Neural cell (in vitro differentiated cells): ENCODE data around the gene RMP24.
"Not testable (repeated sequence)": the region's sequence is repeated elsewhere in the genome, so short reads cannot be mapped to it uniquely, and the experiment has no call there.

ENCODE experiments used
- H2AFZ ChIP-seq: fragments of 200-600, 300-800 bp; sonication (generic), shearing (Covaris generic); 2 replicates; pipeline ENCODE4 v1.6.0; 2014; ENCODE audit warnings: low read depth, mild to moderate bottlenecking, antibody characterized with exemption, low read length, moderate library complexity
- H3F3A ChIP-seq: fragments of 200-600 bp; shearing (Covaris generic); 2 replicates; pipeline ENCODE4 v1.6.1; 2016; ENCODE audit warnings: mild to moderate bottlenecking, moderate library complexity, mixed read lengths, antibody characterized with exemption, low read length; ENCODE audit not compliant: insufficient read depth, poor library complexity, severe bottlenecking
- H3K27ac ChIP-seq: fragments of 200-600, 300-800 bp; sonication (generic), shearing (Covaris generic); 2 replicates; pipeline ENCODE4 v1.5.1; 2014; ENCODE audit warnings: mild to moderate bottlenecking, low read length, moderate library complexity
- H3K27me3 ChIP-seq: fragments of 300-800, 200-600 bp; sonication (generic), shearing (Covaris generic); 2 replicates; pipeline ENCODE4 v1.6.0; 2014; ENCODE audit warnings: mild to moderate bottlenecking, low read depth, low read length, moderate library complexity; ENCODE audit not compliant: insufficient read depth
- H3K36me3 ChIP-seq: fragments of 300-800, 200-600 bp; sonication (generic), shearing (Covaris generic); 2 replicates; pipeline ENCODE4 v1.5.1; 2014; ENCODE audit warnings: mild to moderate bottlenecking, antibody characterized with exemption, low read length, moderate library complexity; ENCODE audit not compliant: insufficient read depth
- H3K4me2 ChIP-seq: fragments of 300-800, 200-600 bp; sonication (generic), shearing (Covaris generic); 2 replicates; pipeline ENCODE4 v1.6.0; 2014; ENCODE audit warnings: mild to moderate bottlenecking, low read length
- H3K4me3 ChIP-seq: fragments of 300-800, 200-600 bp; sonication (generic), shearing (Covaris generic); 2 replicates; pipeline ENCODE4 v1.5.1; 2014; ENCODE audit warnings: mild to moderate bottlenecking, low read length, moderate library complexity
- H3K79me2 ChIP-seq: fragments of 200-600 bp; shearing (Covaris generic); replicated peaks from 2 replicates; pipeline ENCODE4 v1.6.0; 2014; ENCODE audit warnings: mild to moderate bottlenecking, low read length, moderate library complexity; ENCODE audit not compliant: insufficient read depth
- H3K9ac ChIP-seq: fragments of 300-800, 200-600 bp; sonication (generic), shearing (Covaris generic); 2 replicates; pipeline ENCODE4 v1.6.1; 2016; ENCODE audit warnings: mild to moderate bottlenecking, low read length, mixed read lengths
- H3K9me2 ChIP-seq: fragments of 200-600 bp; shearing (Covaris generic); 2 replicates; pipeline ENCODE4 v1.6.1; 2016; ENCODE audit warnings: mild to moderate bottlenecking, low read length, mixed read lengths; ENCODE audit not compliant: insufficient read depth
- H3K9me3 ChIP-seq: fragments of 200-600, 300-800 bp; sonication (generic), shearing (Covaris generic); 2 replicates; pipeline ENCODE4 v1.6.1; 2016; ENCODE audit warnings: mild to moderate bottlenecking, mixed run types, low read length, moderate library complexity, mixed read lengths
- H4K20me1 ChIP-seq: fragments of 200-600 bp; shearing (Covaris generic); 2 replicates; pipeline ENCODE4 v1.6.1; 2016; ENCODE audit warnings: mild to moderate bottlenecking, mixed run types; ENCODE audit not compliant: insufficient read depth
- CTCF ChIP-seq: fragments of 450-650 bp; IDR thresholded peaks from 2 replicates; pipeline ENCODE4 v1.5.1; 2014; ENCODE audit warnings: antibody characterized with exemption, mild to moderate bottlenecking, moderate library complexity; ENCODE audit not compliant: poor library complexity, severe bottlenecking
- EP300 ChIP-seq: fragments of 450-650 bp; conservative IDR thresholded peaks from 2 replicates; pipeline ENCODE4 v1.6.1; 2014; ENCODE audit warnings: antibody characterized with exemption, mild to moderate bottlenecking, moderate library complexity; ENCODE audit not compliant: poor library complexity, severe bottlenecking
- EZH2 ChIP-seq: fragments of 200-600, 300-800 bp; shearing (Covaris generic), sonication (generic); IDR thresholded peaks from 2 replicates; pipeline ENCODE4 v1.6.1; 2014; ENCODE audit warnings: antibody characterized with exemption, low read length, borderline replicate concordance, mild to moderate bottlenecking; ENCODE audit not compliant: insufficient read depth, poor library complexity, severe bottlenecking
- MXI1 ChIP-seq: fragments of 450-650 bp; conservative IDR thresholded peaks from 2 replicates; pipeline ENCODE4 v1.6.1; 2014; ENCODE audit warnings: antibody characterized with exemption, mild to moderate bottlenecking; ENCODE audit not compliant: poor library complexity, severe bottlenecking
- POLR2AphosphoS5 ChIP-seq: IDR thresholded peaks from 2 replicates; pipeline ENCODE4 v1.6.1; 2012
- RAD21 ChIP-seq: fragments of 450-650 bp; conservative IDR thresholded peaks from 2 replicates; pipeline ENCODE4 v1.6.1; 2014; ENCODE audit warnings: antibody characterized with exemption, mild to moderate bottlenecking, moderate library complexity
- REST ChIP-seq: IDR thresholded peaks from 2 replicates; pipeline ENCODE4 v1.6.1; 2012; ENCODE audit warnings: borderline replicate concordance
- SMC3 ChIP-seq: fragments of 450-650 bp; conservative IDR thresholded peaks from 2 replicates; pipeline ENCODE4 v1.6.1; 2014; ENCODE audit warnings: antibody characterized with exemption, mild to moderate bottlenecking, moderate library complexity; ENCODE audit not compliant: poor library complexity
- TAF1 ChIP-seq: IDR thresholded peaks from 2 replicates; pipeline ENCODE4 v1.6.1; 2012; ENCODE audit warnings: low read depth

The RMP24 gene

GRCh38 chr18:36020174-36020711, 47.8 kb downstream of the RMP24 start:
- Histone ChIP-seq H2AFZ (no peak overlapping the region), H3K36me3 (no peaks in the 10 kb centered on the region), H3K9ac (no peak overlapping the region), H3K4me2 (no peak overlapping the region), H3K27me3 (no peaks in the 10 kb centered on the region), H3K4me3 (no peak overlapping the region), H4K20me1 (no peaks in the 10 kb centered on the region), H3K9me3 (no peaks in the 10 kb centered on the region), H3K79me2 (no peaks in the 10 kb centered on the region), H3K27ac (no peak overlapping the region), H3K9me2 (no peaks in the 10 kb centered on the region), H3F3A (no peaks in the 10 kb centered on the region)
- TF ChIP-seq REST, result no peak
- no peak for TF ChIP-seq SMC3
- no peak for TF ChIP-seq EZH2
- TF ChIP-seq MXI1, result no peak
- no peak for TF ChIP-seq RAD21
- no peak for TF ChIP-seq TAF1
- no peak for TF ChIP-seq EP300
- TF ChIP-seq POLR2AphosphoS5, result no peak
- no peak for TF ChIP-seq CTCF

- H3K4me2 ChIP-seq, result no peak overlapping the region
- H2AFZ ChIP-seq, result no peak overlapping the region
- no peaks in the 10 kb centered on the region for H3K9me3 ChIP-seq
- peaks cover 4% of the 10 kb centered on the region for H3K79me2 ChIP-seq
- TF ChIP-seq CTCF, result no peak
- H3K27me3 ChIP-seq, result no peaks in the 10 kb centered on the region
- no peak overlapping the region for H3K27ac ChIP-seq
- H3K36me3 ChIP-seq, result no peaks in the 10 kb centered on the region
- H3K4me3 ChIP-seq, result no peak overlapping the region
- no peak overlapping the region for H3K9ac ChIP-seq
- H3F3A ChIP-seq, result no peaks in the 10 kb centered on the region
- no peaks in the 10 kb centered on the region for H3K9me2 ChIP-seq
- no peaks in the 10 kb centered on the region for H4K20me1 ChIP-seq
Measured at GRCh38 chr18:36023336-36023735, 50.9 kb downstream of the RMP24 start.

- not testable (repeated sequence) for H4K20me1 ChIP-seq, H2AFZ ChIP-seq, H3K9me2 ChIP-seq, H3F3A ChIP-seq, H3K9me3 ChIP-seq, H3K27me3 ChIP-seq, H3K36me3 ChIP-seq, H3K4me3 ChIP-seq, H3K27ac ChIP-seq, H3K79me2 ChIP-seq, H3K4me2 ChIP-seq, H3K9ac ChIP-seq
Measured at GRCh38 chr18:36024241-36024640, 51.8 kb downstream of the RMP24 start.
